Neural cell (in vitro differentiated cells): Measurements from ENCODE around the gene IQGAP2. TPM values are rescaled to one million over a fixed set of nuclear protein-coding genes. Genes with fewer than 3 reads are reported as not detected.

Experiments used
- H2AFZ ChIP-seq: fragments of 200-600, 300-800 bp; sonication (generic), shearing (Covaris generic); 2 replicates; pipeline ENCODE4 v1.6.0; 2014; ENCODE audit warnings: low read depth, mild to moderate bottlenecking, antibody characterized with exemption, low read length, moderate library complexity
- H3F3A ChIP-seq: fragments of 200-600 bp; shearing (Covaris generic); 2 replicates; pipeline ENCODE4 v1.6.1; 2016; ENCODE audit warnings: mild to moderate bottlenecking, moderate library complexity, mixed read lengths, antibody characterized with exemption, low read length; ENCODE audit not compliant: insufficient read depth, poor library complexity, severe bottlenecking
- H3K27ac ChIP-seq: fragments of 200-600, 300-800 bp; sonication (generic), shearing (Covaris generic); 2 replicates; pipeline ENCODE4 v1.5.1; 2014; ENCODE audit warnings: mild to moderate bottlenecking, low read length, moderate library complexity
- H3K27me3 ChIP-seq: fragments of 300-800, 200-600 bp; sonication (generic), shearing (Covaris generic); 2 replicates; pipeline ENCODE4 v1.6.0; 2014; ENCODE audit warnings: mild to moderate bottlenecking, low read depth, low read length, moderate library complexity; ENCODE audit not compliant: insufficient read depth
- H3K36me3 ChIP-seq: fragments of 300-800, 200-600 bp; sonication (generic), shearing (Covaris generic); 2 replicates; pipeline ENCODE4 v1.5.1; 2014; ENCODE audit warnings: mild to moderate bottlenecking, antibody characterized with exemption, low read length, moderate library complexity; ENCODE audit not compliant: insufficient read depth
- H3K4me2 ChIP-seq: fragments of 300-800, 200-600 bp; sonication (generic), shearing (Covaris generic); 2 replicates; pipeline ENCODE4 v1.6.0; 2014; ENCODE audit warnings: mild to moderate bottlenecking, low read length
- H3K4me3 ChIP-seq: fragments of 300-800, 200-600 bp; sonication (generic), shearing (Covaris generic); 2 replicates; pipeline ENCODE4 v1.5.1; 2014; ENCODE audit warnings: mild to moderate bottlenecking, low read length, moderate library complexity
- H3K79me2 ChIP-seq: fragments of 200-600 bp; shearing (Covaris generic); replicated peaks from 2 replicates; pipeline ENCODE4 v1.6.0; 2014; ENCODE audit warnings: mild to moderate bottlenecking, low read length, moderate library complexity; ENCODE audit not compliant: insufficient read depth
- H3K9ac ChIP-seq: fragments of 300-800, 200-600 bp; sonication (generic), shearing (Covaris generic); 2 replicates; pipeline ENCODE4 v1.6.1; 2016; ENCODE audit warnings: mild to moderate bottlenecking, low read length, mixed read lengths
- H3K9me2 ChIP-seq: fragments of 200-600 bp; shearing (Covaris generic); 2 replicates; pipeline ENCODE4 v1.6.1; 2016; ENCODE audit warnings: mild to moderate bottlenecking, low read length, mixed read lengths; ENCODE audit not compliant: insufficient read depth
- H3K9me3 ChIP-seq: fragments of 200-600, 300-800 bp; sonication (generic), shearing (Covaris generic); 2 replicates; pipeline ENCODE4 v1.6.1; 2016; ENCODE audit warnings: mild to moderate bottlenecking, mixed run types, low read length, moderate library complexity, mixed read lengths
- H4K20me1 ChIP-seq: fragments of 200-600 bp; shearing (Covaris generic); 2 replicates; pipeline ENCODE4 v1.6.1; 2016; ENCODE audit warnings: mild to moderate bottlenecking, mixed run types; ENCODE audit not compliant: insufficient read depth
- CTCF ChIP-seq: fragments of 450-650 bp; IDR thresholded peaks from 2 replicates; pipeline ENCODE4 v1.5.1; 2014; ENCODE audit warnings: antibody characterized with exemption, mild to moderate bottlenecking, moderate library complexity; ENCODE audit not compliant: poor library complexity, severe bottlenecking
- EP300 ChIP-seq: fragments of 450-650 bp; conservative IDR thresholded peaks from 2 replicates; pipeline ENCODE4 v1.6.1; 2014; ENCODE audit warnings: antibody characterized with exemption, mild to moderate bottlenecking, moderate library complexity; ENCODE audit not compliant: poor library complexity, severe bottlenecking
- EZH2 ChIP-seq: fragments of 200-600, 300-800 bp; shearing (Covaris generic), sonication (generic); IDR thresholded peaks from 2 replicates; pipeline ENCODE4 v1.6.1; 2014; ENCODE audit warnings: antibody characterized with exemption, low read length, borderline replicate concordance, mild to moderate bottlenecking; ENCODE audit not compliant: insufficient read depth, poor library complexity, severe bottlenecking
- MXI1 ChIP-seq: fragments of 450-650 bp; conservative IDR thresholded peaks from 2 replicates; pipeline ENCODE4 v1.6.1; 2014; ENCODE audit warnings: antibody characterized with exemption, mild to moderate bottlenecking; ENCODE audit not compliant: poor library complexity, severe bottlenecking
- POLR2AphosphoS5 ChIP-seq: IDR thresholded peaks from 2 replicates; pipeline ENCODE4 v1.6.1; 2012
- RAD21 ChIP-seq: fragments of 450-650 bp; conservative IDR thresholded peaks from 2 replicates; pipeline ENCODE4 v1.6.1; 2014; ENCODE audit warnings: antibody characterized with exemption, mild to moderate bottlenecking, moderate library complexity
- REST ChIP-seq: IDR thresholded peaks from 2 replicates; pipeline ENCODE4 v1.6.1; 2012; ENCODE audit warnings: borderline replicate concordance
- SMC3 ChIP-seq: fragments of 450-650 bp; conservative IDR thresholded peaks from 2 replicates; pipeline ENCODE4 v1.6.1; 2014; ENCODE audit warnings: antibody characterized with exemption, mild to moderate bottlenecking, moderate library complexity; ENCODE audit not compliant: poor library complexity
- TAF1 ChIP-seq: IDR thresholded peaks from 2 replicates; pipeline ENCODE4 v1.6.1; 2012; ENCODE audit warnings: low read depth
- polyA plus RNA-seq: library from polyadenylated mRNA; depleted of rRNA; stranded (reverse); fragments of >200 nt; gene quantifications from 2 replicates; pipeline ENCODE4 v1.2.3, GENCODE V29; 2014

IQGAP2 gene
- polyA plus RNA-seq, 1 donor from 2014 or later: 5.2 TPM

GRCh38 chr5:76476474-76477038 is 73.5 kb downstream of the IQGAP2 start:
- Histone ChIP-seq H3K9ac (no peak overlapping the region), H3K36me3 (no peaks in the 10 kb centered on the region), H3K9me3 (no peaks in the 10 kb centered on the region), H3K79me2 (no peaks in the 10 kb centered on the region), H3K9me2 (no peaks in the 10 kb centered on the region), H2AFZ (no peak overlapping the region), H3K27me3 (no peaks in the 10 kb centered on the region), H4K20me1 (no peaks in the 10 kb centered on the region), H3K4me3 (no peak overlapping the region), H3K4me2 (no peak overlapping the region), H3K27ac (no peak overlapping the region), H3F3A (no peaks in the 10 kb centered on the region)
- TF ChIP-seq POLR2AphosphoS5: no peak
- TF ChIP-seq RAD21: no peak
- TF ChIP-seq MXI1: no peak
- no peak for TF ChIP-seq TAF1
- TF ChIP-seq CTCF: no peak
- no peak for TF ChIP-seq EP300
- TF ChIP-seq SMC3: no peak
- no peak for TF ChIP-seq REST
- no peak for TF ChIP-seq EZH2

GRCh38 chr5:76477061-76477460 is 74.0 kb downstream of the IQGAP2 start:
- no peaks in the 10 kb centered on the region for H3K9me3 ChIP-seq
- H3K4me2 ChIP-seq: no peak overlapping the region
- no peak overlapping the region for H3K4me3 ChIP-seq
- no peaks in the 10 kb centered on the region for H4K20me1 ChIP-seq
- no peaks in the 10 kb centered on the region for H3K9me2 ChIP-seq
- no peak overlapping the region for H3K9ac ChIP-seq
- no peak overlapping the region for H3K27ac ChIP-seq
- no peaks in the 10 kb centered on the region for H3K27me3 ChIP-seq
- H3K36me3 ChIP-seq: no peaks in the 10 kb centered on the region
- H3K79me2 ChIP-seq: no peaks in the 10 kb centered on the region
- no peak for TF ChIP-seq REST
- no peak for TF ChIP-seq EP300
- TF ChIP-seq POLR2AphosphoS5: no peak
- no peak for TF ChIP-seq TAF1
- no peak for TF ChIP-seq CTCF
- TF ChIP-seq MXI1: no peak
- TF ChIP-seq SMC3: no peak
- TF ChIP-seq RAD21: no peak
- H2AFZ ChIP-seq: no peak overlapping the region
- H3F3A ChIP-seq: no peaks in the 10 kb centered on the region
